ENCODE results near the gene TSR1.

TSR1 gene

GRCh38 chr17:2376107-2376506 lies 39.9 kb upstream of the TSR1 start:
- Histone ChIP-seq H3K4me1 (peaks cover 0 to 2% (median 0%) of the 10 kb centered on the region in 4 donors), H3K27me3 (no peaks in the 10 kb centered on the region), H3K4me3 (no peak overlapping the region), H3K36me3 (peaks cover 6 to 98% (median 78%) of the 10 kb centered on the region in 3 donors), H3K27ac (no peak overlapping the region), H3K9me3 (no peaks in the 10 kb centered on the region)
- no peak for TF ChIP-seq CTCF (IDR thresholded peaks at IDR 0.05)
- DNase-seq: no peak
- intact Hi-C loops (cut with DNase I; ENCODE audit: low total_unique reads): no loop called here

GRCh38 chr17:2375406-2375805 lies 39.1 kb upstream of the TSR1 start:
- no peaks in the 10 kb centered on the region for H3K4me1 ChIP-seq
- H3K4me3 ChIP-seq: no peak overlapping the region
- intact Hi-C loops (cut with DNase I; ENCODE audit: low total_unique reads): no loop called here
- H3K9me3 ChIP-seq: no peaks in the 10 kb centered on the region
- H3K27me3 ChIP-seq: no peaks in the 10 kb centered on the region
- H3K36me3 ChIP-seq: peaks cover 6 to 98% (median 81%) of the 10 kb centered on the region in 3 donors
- no peak overlapping the region for H3K27ac ChIP-seq
- no peak for DNase-seq
- no peak for TF ChIP-seq CTCF (IDR thresholded peaks at IDR 0.05)

GRCh38 chr17:2374549-2375285 lies 38.5 kb upstream of the TSR1 start:
- TF ChIP-seq CTCF (IDR thresholded peaks at IDR 0.05): no peak
- no peak for DNase-seq
- H3K27ac ChIP-seq: no peak overlapping the region
- peaks cover 6 to 98% (median 76%) of the 10 kb centered on the region in 3 donors for H3K36me3 ChIP-seq
- H3K4me1 ChIP-seq: no peaks in the 10 kb centered on the region
- no peaks in the 10 kb centered on the region for H3K9me3 ChIP-seq
- intact Hi-C loops (cut with DNase I; ENCODE audit: low total_unique reads): no loop called here
- no peaks in the 10 kb centered on the region for H3K27me3 ChIP-seq
- H3K4me3 ChIP-seq: no peak overlapping the region

- no peaks in the 10 kb centered on the region for H3K27me3 ChIP-seq
- peaks cover 6 to 98% (median 66%) of the 10 kb centered on the region in 3 donors for H3K36me3 ChIP-seq
These were observed 36.9 kb upstream of the TSR1 start for GRCh38 chr17:2373179-2373578.

GRCh38 chr17:2372681-2373080 lies 36.4 kb upstream of the TSR1 start:
- H3K27ac ChIP-seq: no peak overlapping the region
- H3K27me3 ChIP-seq: no peaks in the 10 kb centered on the region
- no peak for DNase-seq
- no peak overlapping the region for H3K4me3 ChIP-seq
- intact Hi-C loops (cut with DNase I; ENCODE audit: low total_unique reads): no loop called here
- H3K9me3 ChIP-seq: no peaks in the 10 kb centered on the region
- H3K36me3 ChIP-seq: peaks cover 6 to 98% (median 61%) of the 10 kb centered on the region in 3 donors
- H3K4me1 ChIP-seq: no peaks in the 10 kb centered on the region
- TF ChIP-seq CTCF (IDR thresholded peaks at IDR 0.05): no peak

More at GRCh38 chr17:2373179-2373578, 36.9 kb upstream of the TSR1 start:
- Histone ChIP-seq H3K4me1 (no peaks in the 10 kb centered on the region), H3K27ac (no peak overlapping the region), H3K4me3 (no peak overlapping the region), H3K9me3 (no peaks in the 10 kb centered on the region)
- no peak for TF ChIP-seq CTCF (IDR thresholded peaks at IDR 0.05)
- no peak for DNase-seq
- intact Hi-C loops (cut with DNase I; ENCODE audit: low total_unique reads): no loop called here

All from tibial artery (tissue), 4 donors.